Stimulated activated naive CD8-positive, alpha-beta T cell treated with anti-CD3 and anti-CD28 coated beads, Interleukin-15, amount 100 ng/mL, for 72 hours (primary cell): ENCODE measurements around the gene STOX2.
A peak's percentile ranks its signal among the peaks of the same experiment; 100 is the strongest.

Experiments used
- ATAC-seq: fragments of 150-1000 bp; cut with Tn5 transposase; 2 replicates; pipeline ENCODE4 v1.10.0; 2021; ENCODE audit warnings: mild to moderate bottlenecking, moderate library complexity
- DNase-seq, 2 donors: peaks; one replicate each; pipeline ENCODE4 v3.0.0; 2021 to 2022
- H3K27ac Mint-ChIP-seq, 2 donors: one replicate each; pipeline ENCODE4 v1.8.0; 2022; ENCODE audit warnings: mild to moderate bottlenecking in 2 of 2, mixed read lengths in 2 of 2, moderate library complexity in 2 of 2
- H3K27me3 Mint-ChIP-seq: one replicate; pipeline ENCODE4 v1.8.0; 2022; ENCODE audit warnings: mixed read lengths
- H3K4me1 Mint-ChIP-seq: one replicate; pipeline ENCODE4 v1.8.0; 2022; ENCODE audit warnings: mild to moderate bottlenecking, mixed read lengths
- H3K4me3 Mint-ChIP-seq, 2 donors: one replicate each; pipeline ENCODE4 v1.8.0; 2022; ENCODE audit warnings: mild to moderate bottlenecking in 2 of 2, mixed read lengths in 2 of 2, moderate library complexity in 1 of 2
- H3K9me3 Mint-ChIP-seq, 2 donors: one replicate each; pipeline ENCODE4 v1.8.0; 2022; ENCODE audit warnings: mixed read lengths in 2 of 2

Gene STOX2

GRCh38 chr4:184011826-184012380 lies 106.8 kb downstream of the STOX2 start:
- H3K27me3 Mint-ChIP-seq: no peaks in the 10 kb centered on the region
- no peaks in the 10 kb centered on the region for H3K9me3 Mint-ChIP-seq
- no peak overlapping the region for H3K27ac Mint-ChIP-seq
- peaks cover 8% of the 10 kb centered on the region for H3K4me1 Mint-ChIP-seq
- ATAC-seq: no peak
- H3K4me3 Mint-ChIP-seq: no peak overlapping the region
- no peak for DNase-seq

GRCh38 chr4:184012937-184013336 lies 107.8 kb downstream of the STOX2 start:
- Mint-ChIP-seq H3K27me3 (no peaks in the 10 kb centered on the region), H3K9me3 (no peaks in the 10 kb centered on the region), H3K27ac (peak overlapping the region in 1 of 2 donors; percentile 54), H3K4me1 (peaks cover 8% of the 10 kb centered on the region), H3K4me3 (no peak overlapping the region)
- no peak for ATAC-seq
- DNase-seq: no peak

GRCh38 chr4:184014301-184014700 lies 109.2 kb downstream of the STOX2 start:
- Mint-ChIP-seq H3K27ac (no peak overlapping the region), H3K27me3 (no peaks in the 10 kb centered on the region), H3K9me3 (no peaks in the 10 kb centered on the region), H3K4me3 (no peak overlapping the region), H3K4me1 (peaks cover 8% of the 10 kb centered on the region)
- no peak for ATAC-seq
- no peak for DNase-seq

GRCh38 chr4:184016759-184017668 lies 111.9 kb downstream of the STOX2 start:
- Mint-ChIP-seq H3K9me3 (no peaks in the 10 kb centered on the region), H3K27me3 (peaks cover under 1% of the 10 kb centered on the region), H3K4me1 (peaks cover 8% of the 10 kb centered on the region), H3K27ac (no peak overlapping the region), H3K4me3 (no peak overlapping the region)
- ATAC-seq (no peak), DNase-seq (no peak)

GRCh38 chr4:184019076-184019475 lies 114.0 kb downstream of the STOX2 start:
- no peak for DNase-seq
- no peak overlapping the region for H3K27ac Mint-ChIP-seq
- no peak for ATAC-seq
- no peaks in the 10 kb centered on the region for H3K4me1 Mint-ChIP-seq
- H3K4me3 Mint-ChIP-seq: no peak overlapping the region
- no peaks in the 10 kb centered on the region for H3K9me3 Mint-ChIP-seq
- H3K27me3 Mint-ChIP-seq: peaks cover 11% of the 10 kb centered on the region

- H3K4me3 Mint-ChIP-seq: no peak overlapping the region
- H3K9me3 Mint-ChIP-seq: no peaks in the 10 kb centered on the region
- no peaks in the 10 kb centered on the region for H3K4me1 Mint-ChIP-seq
- DNase-seq (no peak), ATAC-seq (no peak)
- H3K27ac Mint-ChIP-seq: no peak overlapping the region
- H3K27me3 Mint-ChIP-seq: peaks cover 11% of the 10 kb centered on the region
Measured at GRCh38 chr4:184019667-184020623, 114.8 kb downstream of the STOX2 start.

GRCh38 chr4:184021389-184021788 lies 116.3 kb downstream of the STOX2 start:
- peaks cover 11% of the 10 kb centered on the region for H3K27me3 Mint-ChIP-seq
- no peak overlapping the region for H3K27ac Mint-ChIP-seq
- H3K4me1 Mint-ChIP-seq: no peaks in the 10 kb centered on the region
- H3K9me3 Mint-ChIP-seq: no peaks in the 10 kb centered on the region
- DNase-seq: no peak
- no peak overlapping the region for H3K4me3 Mint-ChIP-seq
- ATAC-seq: no peak

GRCh38 chr4:184022679-184023383 lies 117.7 kb downstream of the STOX2 start:
- H3K27ac Mint-ChIP-seq: peak overlapping the region in 1 of 2 donors; percentile 38
- no peak overlapping the region for H3K4me3 Mint-ChIP-seq
- ATAC-seq (no peak), DNase-seq (no peak)
- H3K4me1 Mint-ChIP-seq: peaks cover 6% of the 10 kb centered on the region
- no peaks in the 10 kb centered on the region for H3K9me3 Mint-ChIP-seq
- H3K27me3 Mint-ChIP-seq: peaks cover 11% of the 10 kb centered on the region

GRCh38 chr4:184024637-184025036 lies 119.5 kb downstream of the STOX2 start:
- no peak for ATAC-seq
- Mint-ChIP-seq H3K27ac (no peak overlapping the region), H3K4me1 (peaks cover 22% of the 10 kb centered on the region)

GRCh38 chr4:184028561-184029374 lies 123.7 kb downstream of the STOX2 start:
- peak overlapping the region in 1 of 2 donors; percentile 73 for H3K27ac Mint-ChIP-seq
- peak overlapping the region; percentile 71 to 84 for H3K4me3 Mint-ChIP-seq
- H3K9me3 Mint-ChIP-seq: no peaks in the 10 kb centered on the region
- H3K27me3 Mint-ChIP-seq: peaks cover 26% of the 10 kb centered on the region
- peaks cover 22% of the 10 kb centered on the region for H3K4me1 Mint-ChIP-seq
- DNase-seq: peak; percentile 14 to 16
- peak; percentile 76 for ATAC-seq

More at GRCh38 chr4:184024637-184025036, 119.5 kb downstream of the STOX2 start:
- no peak for DNase-seq
- H3K27me3 Mint-ChIP-seq: peaks cover 24% of the 10 kb centered on the region
- no peak overlapping the region for H3K4me3 Mint-ChIP-seq
- H3K9me3 Mint-ChIP-seq: no peaks in the 10 kb centered on the region

GRCh38 chr4:184030036-184030435 lies 124.9 kb downstream of the STOX2 start:
- ATAC-seq: no peak
- H3K27me3 Mint-ChIP-seq: peaks cover 32% of the 10 kb centered on the region
- H3K9me3 Mint-ChIP-seq: no peaks in the 10 kb centered on the region
- H3K4me3 Mint-ChIP-seq: no peak overlapping the region
- no peak for DNase-seq
- no peak overlapping the region for H3K27ac Mint-ChIP-seq
- peaks cover 22% of the 10 kb centered on the region for H3K4me1 Mint-ChIP-seq

- Mint-ChIP-seq H3K9me3 (no peaks in the 10 kb centered on the region), H3K27me3 (peaks cover 32% of the 10 kb centered on the region)
- no peak for ATAC-seq
Measured at GRCh38 chr4:184030764-184031163, 125.7 kb downstream of the STOX2 start.

GRCh38 chr4:184032091-184032490 lies 127.0 kb downstream of the STOX2 start:
- no peak overlapping the region for H3K27ac Mint-ChIP-seq
- ATAC-seq: no peak
- peaks cover 32% of the 10 kb centered on the region for H3K27me3 Mint-ChIP-seq

More at GRCh38 chr4:184030764-184031163, 125.7 kb downstream of the STOX2 start:
- no peak for DNase-seq
- Mint-ChIP-seq H3K27ac (no peak overlapping the region), H3K4me1 (peaks cover 22% of the 10 kb centered on the region), H3K4me3 (no peak overlapping the region)

GRCh38 chr4:184039963-184040383 lies 134.9 kb downstream of the STOX2 start:
- Mint-ChIP-seq H3K9me3 (no peaks in the 10 kb centered on the region), H3K27me3 (peaks cover 45% of the 10 kb centered on the region), H3K27ac (no peak overlapping the region), H3K4me3 (peak overlapping the region; percentile 57 to 80), H3K4me1 (peaks cover 19% of the 10 kb centered on the region)
- ATAC-seq: peak; percentile 89
- peak in 1 of 2 donors; percentile 27 for DNase-seq

More at GRCh38 chr4:184032091-184032490, 127.0 kb downstream of the STOX2 start:
- peaks cover 22% of the 10 kb centered on the region for H3K4me1 Mint-ChIP-seq
- H3K4me3 Mint-ChIP-seq: no peak overlapping the region
- DNase-seq: no peak
- no peaks in the 10 kb centered on the region for H3K9me3 Mint-ChIP-seq
